Effector CD8-positive, alpha-beta T cell (primary cell): ENCODE results near the gene ZBTB6.
"Not testable (repeated sequence)": the region's sequence is repeated elsewhere in the genome, so short reads cannot be mapped to it uniquely, and the experiment has no call there.

Experiments
- DNase-seq: peaks from one replicate; lab custom pipeline; 2025; lab: John Stamatoyannopoulos, UW

ZBTB6 gene

DNA sequence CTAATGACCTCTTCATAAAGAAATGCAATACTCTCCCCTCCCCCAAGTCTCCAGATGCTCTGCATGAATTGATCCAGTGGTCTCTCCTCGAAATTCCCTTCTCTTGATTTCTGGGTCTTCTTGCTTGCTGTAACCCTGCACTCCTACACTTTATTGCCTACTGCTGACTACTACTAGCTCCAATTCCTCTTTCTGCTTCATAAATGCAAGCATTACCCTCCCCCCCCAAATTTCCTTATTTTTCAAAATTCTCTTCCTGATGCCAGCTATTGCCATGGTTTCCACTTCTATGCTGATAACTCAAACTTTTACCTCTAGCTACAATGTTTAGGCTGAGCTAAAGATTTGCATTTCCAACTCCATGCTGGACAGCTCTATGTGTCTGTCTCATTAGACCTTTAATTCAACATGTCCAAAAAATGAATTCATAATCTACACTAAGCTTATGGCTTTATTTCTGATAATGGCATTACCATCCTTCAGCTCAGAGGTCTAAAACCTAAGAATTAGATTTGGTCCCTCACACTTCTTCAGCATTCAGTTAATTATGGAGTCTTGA, 16.8 kb upstream of the ZBTB6 start:
- no peak for DNase-seq

DNA sequence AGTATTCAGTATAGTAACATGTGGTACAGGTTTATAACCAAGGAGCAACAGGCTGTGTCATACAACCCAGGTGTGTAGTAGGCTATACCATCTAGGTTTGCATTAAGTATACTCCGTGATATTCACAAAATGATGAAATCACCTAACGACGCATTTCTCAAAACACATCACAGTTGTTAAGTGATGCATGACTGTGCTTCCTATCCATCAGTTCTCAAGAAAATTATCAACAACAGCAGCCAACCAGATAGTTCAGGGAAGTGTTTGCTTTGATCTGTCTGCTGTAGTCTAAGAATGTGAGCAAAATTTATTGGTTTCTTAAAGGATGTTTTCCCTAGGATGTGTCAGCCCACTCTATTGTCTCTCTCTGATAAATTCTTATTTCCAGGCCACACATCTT, 10.8 kb upstream of the ZBTB6 start:
- DNase-seq = no peak

DNA sequence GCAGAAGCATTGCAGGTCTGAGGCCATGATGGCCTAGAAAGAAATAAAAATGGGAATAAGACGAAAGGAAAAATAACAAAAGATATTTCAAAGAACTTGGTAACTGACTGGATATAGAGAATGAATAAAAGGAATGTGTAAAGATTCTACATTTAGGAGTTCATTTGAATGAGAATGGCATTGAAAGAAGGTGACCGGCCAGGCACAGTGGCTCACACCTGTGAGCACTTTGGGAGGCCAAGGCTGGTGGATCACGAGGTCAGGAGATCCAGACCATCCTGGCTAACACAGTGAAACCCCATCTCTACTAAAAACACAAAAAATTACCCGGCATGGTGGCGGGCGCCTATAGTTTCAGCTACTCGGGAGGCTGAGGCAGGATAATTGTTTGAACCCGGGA, 9.6 kb upstream of the ZBTB6 start:
- no peak for DNase-seq

DNA sequence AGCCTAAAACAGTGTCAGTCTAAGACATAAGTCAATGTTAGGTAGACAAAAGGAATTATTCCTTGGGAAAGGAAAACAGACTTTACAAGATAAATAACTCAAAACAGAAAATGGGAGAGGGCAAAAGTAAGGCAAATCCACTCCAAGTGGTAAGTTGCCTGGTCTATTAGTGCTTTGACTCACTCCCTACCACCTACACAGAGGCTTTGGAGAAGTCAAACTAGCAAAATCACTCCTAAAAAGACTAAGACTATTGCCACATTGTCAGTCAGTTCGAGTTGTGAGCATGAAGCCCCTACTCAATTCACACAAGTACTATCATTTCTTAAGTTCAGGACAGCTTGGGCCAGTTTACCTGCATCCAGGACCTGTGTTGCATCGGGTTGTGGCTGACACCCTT, 5.2 kb upstream of the ZBTB6 start:
- no peak for DNase-seq

DNA sequence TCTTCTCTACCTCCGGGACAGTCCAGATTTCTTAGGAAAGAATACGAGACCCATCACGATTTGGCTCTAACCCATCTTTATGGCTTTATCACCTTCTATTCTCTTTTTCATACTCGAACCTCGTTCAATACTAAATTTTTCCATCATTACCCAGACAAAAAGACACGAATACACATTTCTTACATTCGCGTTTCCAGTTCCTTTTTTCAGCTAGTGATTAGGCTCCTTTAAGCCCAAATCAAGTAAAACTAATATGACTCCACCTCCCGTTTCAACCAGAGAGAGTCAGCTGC, 506 bp downstream of the ZBTB6 start:
- DNase-seq = no peak

DNA sequence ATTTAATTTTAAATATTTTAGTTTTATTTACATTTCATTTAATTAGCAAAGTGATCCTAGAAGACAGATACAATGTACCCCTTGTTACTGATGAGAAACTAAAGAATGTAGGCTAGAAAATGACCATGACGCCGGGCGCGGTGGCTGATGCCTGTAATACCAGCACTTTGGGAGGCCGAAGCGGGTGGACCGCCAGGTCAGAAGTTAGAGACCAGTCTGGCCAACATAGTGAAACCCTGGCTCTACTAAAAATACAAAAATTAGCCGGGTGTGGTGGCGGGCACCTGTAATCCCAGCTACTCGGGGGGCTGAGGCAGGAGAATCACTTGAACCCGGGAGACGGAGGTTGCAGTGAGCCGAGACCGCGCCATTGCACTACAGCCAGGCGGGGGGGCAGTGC, 7.0 kb downstream of the ZBTB6 start:
- not testable (repeated sequence) for DNase-seq

DNA sequence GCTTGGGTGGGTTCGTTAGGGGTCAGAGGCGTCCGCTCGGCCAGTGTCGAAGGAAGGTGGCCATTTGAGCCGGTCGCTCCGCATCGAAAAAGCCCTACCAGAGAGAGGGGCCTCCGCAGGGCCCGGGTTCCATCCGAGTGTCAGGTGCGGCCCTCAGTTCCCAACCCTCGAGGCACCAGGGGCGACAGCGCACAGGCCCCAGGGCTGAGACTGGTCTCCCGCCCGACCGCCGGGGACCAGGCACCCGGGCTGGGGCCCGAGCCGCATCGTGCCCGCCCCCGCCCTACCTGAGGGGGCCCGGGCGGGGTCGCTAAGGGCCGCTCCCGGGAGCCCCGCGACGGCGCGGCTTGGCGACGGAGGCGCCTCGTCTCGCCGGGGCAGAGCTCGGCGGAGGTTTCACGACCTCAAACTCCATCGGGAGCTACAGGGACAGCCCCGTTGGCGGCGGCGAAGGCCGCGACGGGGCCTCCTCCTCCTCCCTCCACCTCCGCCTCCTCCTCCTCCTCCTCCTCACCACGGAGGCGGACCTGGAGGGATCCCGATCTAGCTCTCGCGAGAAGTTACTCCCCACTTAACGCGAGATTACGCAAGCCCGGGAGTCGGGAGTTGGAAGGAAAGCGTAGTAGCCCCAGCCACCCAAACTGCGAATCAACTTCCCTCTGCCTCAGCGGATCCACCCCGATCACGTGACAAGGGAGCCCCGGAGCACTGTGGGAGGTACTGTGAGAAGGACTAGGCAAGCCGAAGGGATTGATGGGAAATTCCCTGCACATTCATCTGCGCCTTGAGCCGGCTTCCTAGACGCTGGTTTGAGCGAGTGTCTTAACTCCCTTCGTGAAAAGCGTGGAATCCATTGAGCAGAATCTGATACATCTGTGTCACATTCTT, 8.1 kb downstream of the ZBTB6 start, which contains the start of gene RC3H2:
Gene RC3H2, minus strand, starts transcription at position 537 of the 888 bp plus-strand sequence. CDS start 7,850 bp downstream, outside the sequence.
- DNase-seq = peak; percentile 95

DNA sequence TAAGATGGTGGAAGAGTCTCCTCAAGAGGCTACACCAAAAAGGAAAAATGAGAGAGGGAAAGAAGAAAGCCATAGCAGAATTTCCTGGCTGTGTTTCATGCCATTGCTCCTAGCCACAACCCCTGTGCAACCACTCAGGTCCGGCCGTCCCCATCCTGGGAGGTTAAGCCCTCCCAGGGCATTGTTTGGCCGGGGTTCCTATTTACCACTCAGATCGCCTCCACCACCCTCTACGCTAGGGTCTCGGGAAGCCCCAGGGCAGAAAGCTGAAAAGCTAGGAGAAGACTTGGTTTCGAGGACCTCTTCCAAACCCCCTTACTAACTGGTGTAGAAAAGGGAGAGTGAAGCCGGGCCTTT, 8.7 kb downstream of the ZBTB6 start:
- no peak for DNase-seq

DNA sequence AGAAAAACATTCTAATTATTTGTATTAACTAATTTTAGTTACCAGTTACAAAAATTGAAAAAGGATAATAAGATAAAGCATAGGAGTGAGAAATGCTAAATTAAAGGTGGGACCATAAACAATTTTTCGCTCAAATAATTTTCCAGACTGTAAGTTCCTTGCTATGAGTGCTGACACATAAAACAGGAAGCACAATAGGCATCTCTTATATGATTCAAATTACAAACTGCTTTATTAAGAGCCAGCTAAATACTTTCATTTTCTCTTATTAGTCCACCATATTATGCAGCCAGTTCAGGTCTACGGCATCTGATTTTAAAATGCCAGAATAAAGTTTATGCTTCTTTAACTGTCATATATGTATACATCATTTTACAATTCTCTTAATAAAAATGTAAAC, 12.3 kb downstream of the ZBTB6 start:
- DNase-seq = no peak

DNA sequence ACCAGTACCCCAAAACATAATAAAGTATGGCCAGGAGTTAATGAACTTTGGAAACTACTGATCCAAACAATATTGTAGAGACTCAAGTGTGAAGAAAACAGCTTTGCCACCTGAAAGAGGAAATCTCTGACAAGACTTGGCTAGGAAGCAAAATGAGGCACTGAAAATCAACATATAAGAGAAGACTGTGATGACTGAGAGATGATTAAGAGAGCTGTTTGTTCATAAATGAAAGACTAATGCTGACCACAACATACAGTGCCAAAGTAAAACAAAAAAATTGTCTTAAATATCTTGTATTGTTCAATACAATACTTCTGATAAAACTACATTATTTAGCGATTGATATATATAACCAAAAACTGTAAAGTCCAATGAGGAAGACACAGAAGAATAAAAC, 15.2 kb downstream of the ZBTB6 start:
- DNase-seq = no peak

DNA sequence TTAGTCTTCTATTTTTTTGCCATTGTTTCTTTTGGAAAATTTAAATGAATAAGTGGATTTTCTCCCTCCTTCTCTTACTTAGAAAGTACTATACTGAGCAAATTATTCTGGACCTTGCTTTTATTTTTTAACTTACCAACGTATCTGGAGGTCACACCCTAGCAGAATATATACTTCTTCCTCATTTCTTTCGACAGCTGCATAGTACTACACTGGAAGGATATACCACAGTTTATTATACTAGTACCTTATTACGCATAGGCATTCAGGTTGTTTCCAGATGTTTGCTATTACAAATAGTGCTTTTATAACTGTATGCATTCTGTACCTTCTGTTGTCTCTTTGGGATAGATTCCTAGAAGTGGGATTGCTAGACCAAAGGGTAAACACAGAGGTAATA, 24.6 kb downstream of the ZBTB6 start:
- no peak for DNase-seq

DNA sequence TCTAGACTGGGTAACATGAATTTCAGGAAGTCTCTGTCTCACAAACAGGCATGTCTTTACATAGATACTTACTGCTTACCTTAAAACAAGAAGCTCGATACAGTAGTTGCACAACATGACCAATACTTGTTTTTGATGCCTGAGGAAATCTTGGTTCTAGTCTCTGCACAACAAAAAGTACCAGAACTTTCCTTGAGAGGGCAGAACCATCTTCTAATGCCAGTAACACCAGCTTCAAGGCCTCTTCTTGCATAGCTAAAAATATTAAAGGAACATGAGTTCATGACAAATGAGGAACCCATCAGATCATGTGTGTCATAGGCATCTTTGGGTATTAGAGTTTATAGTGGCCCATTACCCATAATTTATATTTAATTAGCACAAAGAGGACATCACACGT, 30.0 kb downstream of the ZBTB6 start:
- DNase-seq = no peak

DNA sequence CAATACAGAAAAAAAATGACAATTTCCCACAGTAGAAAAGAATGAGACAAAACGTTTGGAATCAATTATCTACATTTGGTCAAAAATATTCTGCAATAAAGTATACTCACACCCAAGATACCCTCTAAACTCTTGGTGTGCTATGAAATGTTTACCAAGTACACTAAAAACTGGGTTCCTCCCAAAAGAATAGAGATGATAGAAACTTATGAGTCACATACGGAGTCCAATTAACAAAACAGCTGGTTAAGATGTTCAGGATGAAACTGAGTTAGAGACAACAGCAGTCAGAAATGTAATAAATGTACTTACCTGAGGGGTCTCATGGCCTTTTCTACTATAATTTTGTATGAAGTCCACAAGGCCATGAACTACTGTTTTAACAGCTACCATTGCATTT, 33.7 kb downstream of the ZBTB6 start:
- DNase-seq = no peak

DNA sequence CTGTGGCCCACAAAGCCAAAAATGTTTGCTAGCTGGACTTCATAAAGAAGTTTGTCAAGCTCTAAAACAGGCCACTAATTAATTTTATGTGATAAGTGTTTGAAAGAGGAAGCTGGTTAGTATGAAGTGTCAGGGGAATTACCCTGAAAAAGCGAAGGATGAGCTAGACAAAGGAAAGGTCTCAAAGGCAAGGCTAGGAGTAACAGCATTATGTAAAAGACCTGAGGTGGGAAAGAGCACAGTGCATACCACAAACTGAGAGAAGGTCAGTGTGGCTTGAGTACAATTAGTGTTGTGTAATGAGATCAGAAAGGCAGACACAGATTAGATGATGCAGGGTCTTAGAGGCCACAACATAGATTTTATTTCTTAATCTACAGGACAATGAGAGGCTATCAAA, 37.6 kb downstream of the ZBTB6 start:
- no peak for DNase-seq

DNA sequence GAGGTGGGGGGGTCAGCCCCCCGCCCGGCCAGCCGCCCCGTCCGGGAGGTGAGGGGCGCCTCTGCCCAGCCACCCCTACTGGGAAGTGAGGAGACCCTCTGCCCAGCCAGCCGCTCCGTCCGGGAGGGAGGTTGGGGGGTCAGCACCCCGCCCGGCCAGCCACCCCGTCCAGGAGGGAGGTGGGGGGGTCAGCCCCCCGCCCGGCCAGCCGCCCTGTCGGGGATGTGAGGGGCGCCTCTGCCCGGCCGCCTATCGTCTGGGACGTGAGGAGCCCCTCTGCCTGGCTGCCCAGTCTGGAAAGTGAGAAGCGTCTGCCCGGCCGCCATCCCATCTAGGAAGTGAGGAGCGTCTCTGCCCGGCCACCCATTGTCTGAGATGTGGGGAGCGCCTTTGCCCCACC, 45.8 kb downstream of the ZBTB6 start:
- DNase-seq = not testable (repeated sequence)

DNA sequence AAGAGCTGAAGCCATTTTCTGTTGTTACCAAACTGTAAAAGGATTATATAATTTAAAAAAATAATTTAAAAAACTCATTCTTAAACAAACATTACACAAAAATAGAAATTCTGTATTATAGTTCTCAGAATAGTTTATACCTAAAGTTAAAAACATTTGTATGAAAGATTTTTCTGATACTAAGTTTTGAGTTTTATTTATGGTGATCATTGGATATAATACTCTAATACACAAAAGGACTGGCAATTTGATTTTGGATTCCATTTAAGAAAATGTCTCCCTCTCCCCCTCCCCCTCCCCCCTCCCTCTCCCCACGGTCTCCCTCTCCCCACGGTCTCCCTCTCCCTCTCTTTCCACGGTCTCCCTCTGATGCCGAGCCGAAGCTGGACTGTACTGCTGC, 47.0 kb downstream of the ZBTB6 start:
- DNase-seq = no peak

DNA sequence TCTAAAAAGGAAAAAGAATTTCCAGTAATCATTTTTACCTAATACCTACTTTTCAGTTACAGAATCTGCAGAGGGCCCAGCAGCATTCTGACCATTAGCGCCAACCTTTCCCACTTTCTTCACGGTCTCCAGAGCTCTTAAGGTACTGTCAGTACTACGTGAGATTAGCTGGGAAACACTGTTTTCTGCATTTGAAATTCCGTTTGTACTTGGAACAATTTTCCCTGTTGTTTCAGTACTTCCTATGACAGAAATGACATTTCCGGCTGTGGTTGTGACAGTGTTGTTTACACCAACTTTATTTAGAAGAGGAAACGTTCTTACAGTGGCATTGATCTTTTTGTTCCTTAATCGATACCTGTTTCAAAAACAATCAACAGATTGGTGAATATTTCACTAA, 47.8 kb downstream of the ZBTB6 start:
- no peak for DNase-seq

DNA sequence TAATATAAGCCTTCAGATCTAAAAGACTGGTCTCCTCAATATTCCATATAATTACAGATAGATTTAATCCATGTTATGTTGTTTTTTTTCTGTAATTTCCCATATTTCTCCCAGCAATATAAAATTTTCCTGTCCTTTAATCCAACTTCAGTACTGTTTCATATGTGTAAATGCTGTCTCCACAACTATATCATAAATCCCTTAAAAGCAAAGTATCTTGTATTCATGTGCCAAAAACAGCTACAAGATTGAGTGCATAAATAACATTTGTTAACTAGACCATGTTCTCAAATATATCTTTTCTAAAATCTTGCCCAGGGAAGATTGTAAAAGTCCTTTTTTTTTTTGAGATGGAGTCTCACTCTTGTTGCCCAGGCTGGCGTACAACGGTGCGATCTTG, 49.7 kb downstream of the ZBTB6 start:
- no peak for DNase-seq

DNA sequence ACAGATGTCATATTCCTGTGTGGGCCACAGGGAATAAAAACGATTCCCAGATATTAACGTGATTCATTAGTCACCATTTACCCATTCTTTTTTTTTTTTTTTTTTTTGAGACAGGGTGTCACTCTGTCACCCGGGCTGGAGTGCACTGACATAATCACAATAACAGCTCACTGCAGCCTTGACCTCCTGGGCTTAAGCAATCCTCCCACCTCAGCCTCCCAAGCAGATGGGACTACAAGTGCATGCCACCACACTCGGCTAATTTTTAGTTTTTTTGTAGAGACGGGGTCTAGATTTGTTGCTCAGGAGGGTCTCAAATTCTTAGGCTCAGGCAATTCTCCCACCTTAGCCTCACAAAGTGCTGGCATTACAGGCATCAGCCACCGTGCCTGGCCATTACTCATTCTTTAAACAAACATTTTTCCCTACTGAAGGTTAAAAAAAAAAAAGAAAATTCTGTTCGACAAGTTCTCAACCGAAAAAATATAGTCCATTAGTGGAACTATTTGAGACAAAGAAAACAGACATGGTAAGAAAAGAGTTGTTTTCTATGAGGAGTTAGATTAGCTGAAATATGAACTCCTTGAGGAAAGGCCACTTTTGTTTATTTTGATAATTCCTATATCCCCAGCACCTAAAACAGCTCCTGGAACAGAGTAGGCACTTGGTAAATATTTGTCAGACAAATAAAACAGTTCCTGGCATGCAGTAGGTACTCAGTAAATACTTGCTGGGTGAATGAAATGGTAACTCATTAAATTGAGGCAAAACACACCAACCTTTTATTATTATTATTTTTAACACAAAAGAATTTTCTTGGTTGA, 52.6 kb downstream of the ZBTB6 start:
- DNase-seq = no peak
